H1 (cell line): ENCODE data around the gene G3BP1. TPM values are rescaled to one million over a fixed set of nuclear protein-coding genes. Genes with fewer than 3 reads are reported as not detected.
A peak's percentile ranks its signal among the peaks of the same experiment; 100 is the strongest.

ENCODE experiments used
- CTCF ChIA-PET: fragments of 300-600 bp; sonication (Branson Sonifier 250); formaldehyde crosslinking; loops from one replicate; lab custom pipeline; 2021; ENCODE audit not compliant: partially characterized antibody; lab: Charles Lee
- POLR2A ChIA-PET: fragments of 300-600 bp; sonication (Branson Sonifier 250); formaldehyde crosslinking; loops from one replicate; lab custom pipeline; 2021; ENCODE audit warnings: inconsistent platforms; ENCODE audit not compliant: partially characterized antibody; lab: Charles Lee
- DNase-seq, 2 experiments: peaks; one replicate each; pipeline versions ENCODE4 v3.0.0 to v3.0.0-alpha.2; 2010 to 2022; ENCODE audit warnings: low spot score in 2 of 2, low read depth in 1 of 2, mixed read lengths in 1 of 2
- FAIRE-seq: peaks from 2 replicates; lab custom pipeline; 2011; peaks lifted over from hg19 to GRCh38; lab: Jason Lieb, UNC
- H2AFZ ChIP-seq: 2 replicates; pipeline ENCODE4 v1.8.1; 2012; ENCODE audit warnings: low read length, inconsistent platforms
- H2AK5ac ChIP-seq: 2 replicates; pipeline ENCODE4 v1.6.1; 2013; ENCODE audit warnings: low read depth, low read length
- H2BK120ac ChIP-seq: replicated peaks from 2 replicates; pipeline ENCODE3; 2013; ENCODE audit warnings: low read depth, low read length, inconsistent platforms
- H2BK12ac ChIP-seq: 2 replicates; pipeline ENCODE4 v1.6.1; 2013; ENCODE audit warnings: low read depth, low read length
- H2BK15ac ChIP-seq: 2 replicates; pipeline ENCODE4 v1.6.1; 2013; ENCODE audit warnings: low read length
- H2BK20ac ChIP-seq: 2 replicates; pipeline ENCODE4 v1.6.1; 2013; ENCODE audit warnings: low read length
- H2BK5ac ChIP-seq: 2 replicates; pipeline ENCODE4 v1.6.1; 2013; ENCODE audit warnings: low read depth, low read length
- H3K14ac ChIP-seq: 2 replicates; pipeline ENCODE4 v1.6.1; 2013; ENCODE audit warnings: inconsistent platforms; ENCODE audit not compliant: insufficient read length
- H3K18ac ChIP-seq: 2 replicates; pipeline ENCODE4 v1.6.1; 2013; ENCODE audit warnings: low read length; ENCODE audit errors: extremely low read depth
- H3K23ac ChIP-seq: 2 replicates; pipeline ENCODE4 v1.6.1; 2013; ENCODE audit warnings: inconsistent platforms; ENCODE audit not compliant: insufficient read length
- H3K23me2 ChIP-seq: 2 replicates; pipeline ENCODE4 v1.6.1; 2013; ENCODE audit warnings: low read depth, low read length
- H3K27ac ChIP-seq: 2 replicates; pipeline ENCODE4 v1.6.1; 2011; ENCODE audit warnings: low read depth, low read length, inconsistent platforms
- H3K27me3 ChIP-seq, 4 experiments: replicated peaks in 1 of 4; 1 replicate in 1 of 4; 2 replicates in 3 of 4; pipeline versions ENCODE4 v1.6.1 to v1.8.1; 2011 to 2013; ENCODE audit warnings: low read length in 3 of 4, mild to moderate bottlenecking in 3 of 4, inconsistent platforms in 2 of 4, mixed read lengths in 2 of 4, moderate library complexity in 1 of 4; ENCODE audit not compliant: control insufficient read depth in 3 of 4, insufficient read depth in 3 of 4; ENCODE audit errors: extremely low read depth in 1 of 4
- H3K36me3 ChIP-seq, 4 experiments: 2 replicates each; pipeline versions ENCODE4 v1.6.1 to v1.8.1; 2011 to 2013; ENCODE audit warnings: mild to moderate bottlenecking in 4 of 4, low read length in 3 of 4, moderate library complexity in 2 of 4, control low read depth in 1 of 4, inconsistent platforms in 1 of 4; ENCODE audit not compliant: insufficient read depth in 4 of 4, control insufficient read depth in 2 of 4
- H3K4ac ChIP-seq: replicated peaks from 2 replicates; pipeline ENCODE3; 2013; ENCODE audit warnings: low read length, low read depth, mixed read lengths, inconsistent platforms; ENCODE audit not compliant: insufficient read length
- H3K4me1 ChIP-seq, 4 experiments: replicated peaks in 1 of 4; 1 replicate in 1 of 4; 2 replicates in 3 of 4; pipeline versions ENCODE4 v1.6.1 to v1.8.1; 2011 to 2013; ENCODE audit warnings: low read length in 3 of 4, inconsistent platforms in 2 of 4, mixed read lengths in 1 of 4; ENCODE audit not compliant: insufficient read depth in 4 of 4, control insufficient read depth in 3 of 4
- H3K4me2 ChIP-seq, 2 experiments: 2 replicates each; pipeline versions ENCODE4 v1.6.1 to v1.8.1; 2011 to 2013; ENCODE audit warnings: low read depth in 2 of 2, low read length in 2 of 2, control low read depth in 1 of 2, inconsistent platforms in 1 of 2, mild to moderate bottlenecking in 1 of 2; ENCODE audit not compliant: insufficient read depth in 1 of 2
- H3K4me3 ChIP-seq, 4 experiments: fragments of 200-600, 300-600 bp in 1 of 4; sonication (generic), shearing (Covaris generic), sonication (Bioruptor Twin) in 1 of 4; 2 replicates each; pipeline versions ENCODE4 v1.5.1 to v1.8.1; 2011 to 2016; ENCODE audit warnings: low read length in 4 of 4, low read depth in 3 of 4, control low read depth in 2 of 4, inconsistent platforms in 2 of 4, mild to moderate bottlenecking in 2 of 4, mixed read lengths in 1 of 4, moderate library complexity in 1 of 4; ENCODE audit not compliant: insufficient read depth in 2 of 4; ENCODE audit errors: extremely low read depth in 1 of 4
- H3K56ac ChIP-seq: replicated peaks from 2 replicates; pipeline ENCODE3; 2013; ENCODE audit warnings: low read depth, mild to moderate bottlenecking, mixed read lengths, low read length, inconsistent platforms; ENCODE audit not compliant: insufficient read length
- H3K79me1 ChIP-seq: 2 replicates; pipeline ENCODE4 v1.6.1; 2013; ENCODE audit warnings: low read depth, low read length, control low read depth
- H3K79me2 ChIP-seq, 2 experiments: 2 replicates each; pipeline versions ENCODE4 v1.6.1 to v1.8.1; 2012 to 2013; ENCODE audit warnings: low read length in 2 of 2, mild to moderate bottlenecking in 2 of 2, inconsistent platforms in 1 of 2; ENCODE audit not compliant: insufficient read depth in 2 of 2, control insufficient read depth in 1 of 2
- H3K9ac ChIP-seq, 4 experiments: replicated peaks in 1 of 4; 1 replicate in 1 of 4; 2 replicates in 3 of 4; pipeline versions ENCODE4 v1.6.1 to v1.8.1; 2011 to 2013; ENCODE audit warnings: low read depth in 3 of 4, low read length in 3 of 4, control low read depth in 2 of 4, mild to moderate bottlenecking in 2 of 4, moderate library complexity in 2 of 4, inconsistent platforms in 1 of 4; ENCODE audit errors: extremely low read depth in 1 of 4
- H3K9me3 ChIP-seq, 2 experiments: 2 replicates each; pipeline versions ENCODE4 v1.6.1 to v1.8.1; 2012 to 2013; ENCODE audit warnings: mild to moderate bottlenecking in 2 of 2, moderate library complexity in 2 of 2, control low read depth in 1 of 2, inconsistent platforms in 1 of 2, low read depth in 1 of 2, low read length in 1 of 2, mixed read lengths in 1 of 2; ENCODE audit not compliant: insufficient read depth in 2 of 2
- H4K20me1 ChIP-seq, 2 experiments: replicated peaks in 1 of 2; 2 replicates each; pipeline versions ENCODE3 to v1.8.1; 2011 to 2013; ENCODE audit warnings: inconsistent platforms in 2 of 2, low read length in 2 of 2, mild to moderate bottlenecking in 1 of 2; ENCODE audit not compliant: insufficient read depth in 2 of 2, control insufficient read depth in 1 of 2
- H4K5ac ChIP-seq: 2 replicates; pipeline ENCODE4 v1.6.1; 2013; ENCODE audit warnings: low read length, low read depth, mixed read lengths, inconsistent platforms; ENCODE audit not compliant: insufficient read length
- H4K8ac ChIP-seq: 2 replicates; pipeline ENCODE4 v1.8.0; 2013; ENCODE audit warnings: mild to moderate bottlenecking, moderate library complexity, low read length, inconsistent platforms; ENCODE audit not compliant: insufficient read depth; ENCODE audit errors: extremely low read depth
- H4K91ac ChIP-seq: replicated peaks from 2 replicates; pipeline ENCODE3; 2013; ENCODE audit warnings: low read length, mixed read lengths, inconsistent platforms; ENCODE audit not compliant: insufficient read length
- ATF3 ChIP-seq: IDR thresholded peaks from 2 replicates; pipeline ENCODE4 v1.6.1; 2011; ENCODE audit warnings: low read depth, mild to moderate bottlenecking, low read length; ENCODE audit not compliant: insufficient read depth
- BRCA1 ChIP-seq: IDR thresholded peaks from 2 replicates; pipeline ENCODE4 v1.6.1; 2012; ENCODE audit warnings: low read depth, low read length, improper control_type of control experiment
- CBX5 ChIP-seq: fragments of 300-800, 300-1000 bp; sonication (generic); IDR thresholded peaks from 2 replicates; pipeline ENCODE4 v1.7.1; 2016; ENCODE audit warnings: antibody characterized with exemption, low read length, low read depth
- GABPA ChIP-seq: IDR thresholded peaks from 2 replicates; pipeline ENCODE4 v1.6.1; 2011; ENCODE audit warnings: mild to moderate bottlenecking, low read length, moderate library complexity, borderline replicate concordance; ENCODE audit not compliant: insufficient read depth
- KDM1A ChIP-seq: fragments of 200-600, 300-600 bp; sonication (generic); IDR thresholded peaks from 2 replicates; pipeline ENCODE4 v1.7.1; 2016; ENCODE audit warnings: mild to moderate bottlenecking, low read length, borderline replicate concordance
- NANOG ChIP-seq: IDR thresholded peaks from 2 replicates; pipeline ENCODE4 v1.6.1; 2011; ENCODE audit warnings: low read length, low read depth, mild to moderate bottlenecking, inconsistent platforms; ENCODE audit not compliant: insufficient read depth, poor library complexity, severe bottlenecking
- RAD21 ChIP-seq, 2 experiments: IDR thresholded peaks in 1 of 2; conservative IDR thresholded peaks in 1 of 2; 2 replicates each; pipeline ENCODE4 v1.6.1; 2011; ENCODE audit warnings: low read depth in 2 of 2, low read length in 2 of 2, improper control_type of control experiment in 1 of 2, inconsistent platforms in 1 of 2, mild to moderate bottlenecking in 1 of 2, moderate library complexity in 1 of 2
- SIRT6 ChIP-seq: IDR thresholded peaks from one replicate; pipeline ENCODE4 v1.7.1; 2012; ENCODE audit warnings: low read length, inconsistent platforms
- ZNF274 ChIP-seq: IDR thresholded peaks from 2 replicates; pipeline ENCODE4 v1.7.0; 2012; ENCODE audit warnings: low read length, borderline replicate concordance; ENCODE audit errors: extremely low read depth
- WGBS, 2 experiments: shearing (Covaris generic) in 1 of 2; methylation state at CpG; one replicate each; pipeline versions ENCODE4 v1.1.6 to v1.1.7; 2013 to 2015; ENCODE audit warnings: low lambda C conversion rate in 2 of 2, mixed read lengths in 2 of 2, inconsistent platforms in 1 of 2, low coverage in 1 of 2, missing lambda C conversion rate in 1 of 2; ENCODE audit not compliant: insufficient replicate concordance in 2 of 2, insufficient coverage in 1 of 2, insufficient read length in 1 of 2; ENCODE audit errors: extremely low coverage in 1 of 2, missing lambda C conversion rate in 1 of 2; 5-methylcytosine and 5-hydroxymethylcytosine counted together
- polyA plus RNA-seq, 7 experiments: library from polyadenylated mRNA; depleted of rRNA in 3 of 7; stranded (reverse) in 5 of 7; unstranded in 2 of 7; fragments of >200 nt in 5 of 7; fragments of 200-250 nt in 2 of 7; gene quantifications; 1 replicate in 5 of 7; 2 replicates in 1 of 7; 4 replicates in 1 of 7; pipeline versions ENCODE4 v1.2.1 to v1.2.3, GENCODE V29; 2011 to 2013; ENCODE audit warnings: missing spikeins in 2 of 7, mixed read lengths in 2 of 7
- total RNA-seq: library from RNA; stranded (reverse); fragmentation: NEBNext Ultra II Directional; extraction: Animal tissue kit (Norgen Biotek cat#: 25700); gene quantifications from 2 replicates; pipeline ENCODE4 v1.2.1, GENCODE V29; 2021
- TF ChIP-seq, protein P1 (sequence below), 3 experiments: IDR thresholded peaks; 1 replicate in 2 of 3; 2 replicates in 1 of 3; pipeline versions ENCODE4 v1.5.1 to v1.6.1; 2011; ENCODE audit warnings: low read length in 3 of 3, mild to moderate bottlenecking in 3 of 3, inconsistent platforms in 2 of 3, low read depth in 1 of 3, moderate library complexity in 1 of 3; ENCODE audit not compliant: insufficient read depth in 1 of 3; ENCODE audit errors: control extremely low read depth in 1 of 3

The G3BP1 gene
- total and polyA plus RNA-seq, 2 of the 8 experiments (the other 6 are each of a cell fraction or from before 2014, with no cell fraction given), result 71.2 to 516 TPM

- Histone ChIP-seq H4K5ac (no peak overlapping the region), H4K20me1 (peaks cover 32 to 74% of the 10 kb centered on the region in 2 experiments), H3K56ac (no peak overlapping the region), H2AFZ (no peak overlapping the region), H3K4me2 (peak overlapping the region; percentile 19 to 43; a peak in 2 of 4 replicates), H3K79me1 (no peaks in the 10 kb centered on the region; the same call in 1 of the 2 replicates), H4K8ac (no peak overlapping the region), H3K23me2 (no peaks in the 10 kb centered on the region), H3K23ac (no peak overlapping the region), H3K27ac (no peak overlapping the region), H4K91ac (no peak overlapping the region), H2BK5ac (no peak overlapping the region), H3K9ac (no peak overlapping the region), H2BK12ac (no peak overlapping the region), H2AK5ac (no peak overlapping the region), H3K18ac (no peak overlapping the region), H3K36me3 (peaks cover 0 to 20% (median 5%) of the 10 kb centered on the region in 4 experiments; a peak in 4 of 8 replicates), H3K79me2 (peaks cover 71 to 100% of the 10 kb centered on the region in 2 experiments), H3K4ac (no peak overlapping the region), H3K14ac (no peak overlapping the region), H2BK20ac (no peak overlapping the region), H3K27me3 (no peaks in the 10 kb centered on the region), H3K4me3 (no peak overlapping the region; a peak in 1 of 8 replicates), H3K9me3 (no peaks in the 10 kb centered on the region), H2BK15ac (no peak overlapping the region), H3K4me1 (peaks cover 0 to 14% (median 7%) of the 10 kb centered on the region in 4 experiments; a peak in 6 of 7 replicates), H2BK120ac (no peak overlapping the region)
- FAIRE-seq (no peak), DNase-seq (no peak)
- ChIA-PET CTCF (no interaction called here), POLR2A (interaction anchor here (1.0 to 2.6 kb wide), 5 partner anchors 9 to 268 kb away, joined by 3 to 37 read pairs (median 6); partner anchors contain the start of gene G3BP1)
- WGBS, 2 experiments, result 72% methylated on average over 11 of the region's 11 CpGs; no CpG with 5 or more reads in 1 of the 2 experiments
- TF ChIP-seq, protein P1, sequence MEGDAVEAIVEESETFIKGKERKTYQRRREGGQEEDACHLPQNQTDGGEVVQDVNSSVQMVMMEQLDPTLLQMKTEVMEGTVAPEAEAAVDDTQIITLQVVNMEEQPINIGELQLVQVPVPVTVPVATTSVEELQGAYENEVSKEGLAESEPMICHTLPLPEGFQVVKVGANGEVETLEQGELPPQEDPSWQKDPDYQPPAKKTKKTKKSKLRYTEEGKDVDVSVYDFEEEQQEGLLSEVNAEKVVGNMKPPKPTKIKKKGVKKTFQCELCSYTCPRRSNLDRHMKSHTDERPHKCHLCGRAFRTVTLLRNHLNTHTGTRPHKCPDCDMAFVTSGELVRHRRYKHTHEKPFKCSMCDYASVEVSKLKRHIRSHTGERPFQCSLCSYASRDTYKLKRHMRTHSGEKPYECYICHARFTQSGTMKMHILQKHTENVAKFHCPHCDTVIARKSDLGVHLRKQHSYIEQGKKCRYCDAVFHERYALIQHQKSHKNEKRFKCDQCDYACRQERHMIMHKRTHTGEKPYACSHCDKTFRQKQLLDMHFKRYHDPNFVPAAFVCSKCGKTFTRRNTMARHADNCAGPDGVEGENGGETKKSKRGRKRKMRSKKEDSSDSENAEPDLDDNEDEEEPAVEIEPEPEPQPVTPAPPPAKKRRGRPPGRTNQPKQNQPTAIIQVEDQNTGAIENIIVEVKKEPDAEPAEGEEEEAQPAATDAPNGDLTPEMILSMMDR (IDR thresholded peaks at IDR 0.05; ENCODE audit: control extremely low read depth in 1 of 3, insufficient read depth in 1 of 3, low read depth in 1 of 3, low read length in 3 of 3), result no peak
- TF ChIP-seq RAD21 (IDR thresholded peaks at IDR 0.05 in 1 of 2, conservative IDR thresholded peaks at IDR 0.05 in 1 of 2; ENCODE audit: low read depth in 2 of 2, low read length in 2 of 2), result no peak
- TF ChIP-seq GABPA, result no peak
- no peak for TF ChIP-seq ATF3
- no peak for TF ChIP-seq CBX5
- TF ChIP-seq KDM1A, result no peak
- no peak for TF ChIP-seq NANOG
- no peak for TF ChIP-seq BRCA1
- TF ChIP-seq ZNF274, result no peak
- TF ChIP-seq SIRT6, result no peak
These were observed 8.6 kb downstream of the G3BP1 start for GRCh38 chr5:151780348-151780747.
